ENCODE measurements around the gene PARVA.

Gene PARVA

GRCh38 chr11:12377824-12378593 lies 638 bp downstream of the PARVA start:
- DNase-seq: no peak

GRCh38 chr11:12380565-12381325 lies 3.4 kb downstream of the PARVA start:
- DNase-seq: no peak

GRCh38 chr11:12381875-12382274 lies 4.5 kb downstream of the PARVA start:
- no peak for DNase-seq

- no peak for DNase-seq
Measured at GRCh38 chr11:12382451-12382850, 5.1 kb downstream of the PARVA start.

- DNase-seq: no peak
Measured at GRCh38 chr11:12386309-12386708, 8.9 kb downstream of the PARVA start.

GRCh38 chr11:12386745-12387144 lies 9.4 kb downstream of the PARVA start:
- no peak for DNase-seq

GRCh38 chr11:12388173-12388572 lies 10.8 kb downstream of the PARVA start:
- DNase-seq: no peak

GRCh38 chr11:12388939-12389670 lies 11.7 kb downstream of the PARVA start:
- no peak for DNase-seq

GRCh38 chr11:12389676-12390657 lies 12.6 kb downstream of the PARVA start:
- no peak for DNase-seq

- no peak for DNase-seq
Measured at GRCh38 chr11:12390687-12391110, 13.3 kb downstream of the PARVA start.

GRCh38 chr11:12392672-12393071 lies 15.3 kb downstream of the PARVA start:
- DNase-seq: no peak

GRCh38 chr11:12393691-12394090 lies 16.3 kb downstream of the PARVA start:
- DNase-seq: no peak

- DNase-seq: no peak
Measured at GRCh38 chr11:12394601-12395000, 17.2 kb downstream of the PARVA start.

GRCh38 chr11:12395333-12395732 lies 18.0 kb downstream of the PARVA start:
- no peak for DNase-seq

- no peak for DNase-seq
Measured at GRCh38 chr11:12397931-12398334, 20.6 kb downstream of the PARVA start.

- no peak for DNase-seq
Measured at GRCh38 chr11:12399355-12399754, 22.0 kb downstream of the PARVA start.

- no peak for DNase-seq
Measured at GRCh38 chr11:12402025-12402424, 24.7 kb downstream of the PARVA start.

- no peak for DNase-seq
Measured at GRCh38 chr11:12402691-12403120, 25.3 kb downstream of the PARVA start.

GRCh38 chr11:12403122-12403996 lies 26.0 kb downstream of the PARVA start:
- DNase-seq: no peak

GRCh38 chr11:12403997-12404350 lies 26.6 kb downstream of the PARVA start:
- no peak for DNase-seq

- DNase-seq: no peak
Measured at GRCh38 chr11:12404436-12404835, 27.1 kb downstream of the PARVA start.
